GM23338 (cell line): Measurements from ENCODE around the gene SASH1.

Experiments
- CREB1 ChIP-seq: fragments of 250-450 bp; sonication (Bioruptor Pico); IDR thresholded peaks from 2 replicates; pipeline ENCODE4 v1.5.0; 2020; ENCODE audit warnings: low read depth, mild to moderate bottlenecking, moderate library complexity
- CTCF ChIP-seq, 2 experiments: fragments of 200-600 bp in 1 of 2; sonication (generic) in 1 of 2; conservative IDR thresholded peaks; 2 replicates each; pipeline versions ENCODE4 v1.5.1 to v1.6.1; 2016 to 2017; ENCODE audit warnings: antibody characterized with exemption in 2 of 2, low read depth in 2 of 2, mild to moderate bottlenecking in 2 of 2, moderate library complexity in 1 of 2
- ETS1 ChIP-seq: IDR thresholded peaks from 2 replicates; pipeline ENCODE4 v1.6.1; 2016; ENCODE audit warnings: antibody characterized with exemption
- EZH2 ChIP-seq: fragments of 200-600 bp; sonication (generic); IDR thresholded peaks from one replicate; pipeline ENCODE4 v1.8.0; 2017; ENCODE audit warnings: antibody characterized with exemption, mild to moderate bottlenecking, low read depth; ENCODE audit not compliant: unreplicated experiment
- EZH2phosphoT487 ChIP-seq: fragments of 200-600 bp; sonication (generic); IDR thresholded peaks from one replicate; pipeline ENCODE4 v1.8.1; 2018; ENCODE audit warnings: antibody characterized with exemption; ENCODE audit not compliant: unreplicated experiment
- JUNB ChIP-seq: IDR thresholded peaks from one replicate; pipeline ENCODE4 v1.6.1; 2016; ENCODE audit warnings: antibody characterized with exemption; ENCODE audit not compliant: unreplicated experiment
- POLR2AphosphoS5 ChIP-seq: IDR thresholded peaks from 2 replicates; pipeline ENCODE4 v1.6.1; 2016; ENCODE audit warnings: antibody characterized with exemption, low read depth
- REST ChIP-seq: IDR thresholded peaks from one replicate; pipeline ENCODE4 v1.6.1; 2018; ENCODE audit warnings: antibody characterized with exemption; ENCODE audit not compliant: unreplicated experiment
- STAT1 ChIP-seq: IDR thresholded peaks from one replicate; pipeline ENCODE4 v1.6.1; 2016; ENCODE audit warnings: antibody characterized with exemption; ENCODE audit not compliant: unreplicated experiment
- ZNF114 ChIP-seq: fragments of 250-450 bp; sonication (Bioruptor Pico); IDR thresholded peaks from 2 replicates; pipeline ENCODE4 v1.5.0; 2020; ENCODE audit warnings: mild to moderate bottlenecking, moderate library complexity
- ZNF331 ChIP-seq: fragments of 250-450 bp; sonication (Bioruptor Pico); IDR thresholded peaks from 2 replicates; pipeline ENCODE4 v1.5.0; 2020; ENCODE audit warnings: low read depth, mild to moderate bottlenecking, moderate library complexity

GRCh38 chr6:148401571-148401970 lies 58.9 kb downstream of the SASH1 start:
- TF ChIP-seq CTCF (conservative IDR thresholded peaks at IDR 0.05; ENCODE audit: low read depth in 2 of 2) (no peak), EZH2phosphoT487 (no peak), POLR2AphosphoS5 (no peak), EZH2 (no peak), ETS1 (no peak), REST (no peak), CREB1 (CRISPR knock-in tag) (no peak), ZNF331 (CRISPR knock-in tag) (no peak), JUNB (no peak), STAT1 (no peak), ZNF114 (CRISPR knock-in tag) (no peak)
